Measurements from ENCODE around the gene FGF18.

FGF18 gene

DNA sequence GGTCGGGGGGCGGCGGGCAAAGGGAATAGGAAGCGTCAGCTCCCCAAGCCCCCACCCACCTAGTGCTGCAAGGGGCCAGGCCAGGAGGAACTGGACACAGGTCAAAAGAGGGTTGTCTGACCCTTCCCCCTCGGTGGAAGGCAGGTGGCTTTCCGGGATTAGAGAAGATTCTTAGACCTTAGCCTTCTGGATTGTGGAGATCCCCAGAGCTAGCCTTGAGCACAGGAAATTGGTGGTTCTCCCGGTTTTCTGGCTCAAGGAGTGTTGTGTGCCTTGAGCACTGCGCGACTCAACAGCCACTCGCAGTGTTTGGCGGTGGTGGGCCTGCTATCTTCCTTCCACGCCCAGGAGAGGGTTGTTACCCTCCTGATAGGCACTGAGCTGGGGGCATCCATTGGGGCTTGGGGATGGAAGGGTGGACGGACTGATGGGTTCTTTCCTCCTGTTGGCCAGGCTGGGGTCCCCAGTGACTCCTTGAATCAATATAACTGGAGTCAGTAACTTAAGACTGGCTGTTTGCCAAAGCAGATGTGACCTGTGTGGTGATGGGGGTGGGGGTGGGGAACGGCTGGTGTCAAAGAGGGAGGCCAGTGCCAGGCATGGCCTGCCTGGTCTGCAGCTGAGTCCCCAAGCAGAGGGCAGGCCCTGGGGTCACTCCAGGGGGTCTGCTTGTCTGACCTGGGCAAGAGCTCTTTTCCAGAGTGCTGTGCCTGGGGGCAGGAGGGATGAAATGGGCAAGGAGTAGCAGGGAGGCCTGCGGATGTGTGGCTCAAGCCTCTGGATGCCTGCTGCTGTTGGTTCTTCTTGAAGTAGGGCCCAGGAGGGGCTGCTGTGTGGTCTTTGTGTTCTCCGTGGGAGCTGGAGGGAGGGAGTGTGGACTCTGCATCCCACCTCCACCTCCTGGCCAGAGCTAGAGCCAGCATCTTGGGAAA, 2.1 kb downstream of the FGF18 start:
- in situ Hi-C loops (cut with MboI; ENCODE audit: low sequenced_read_pairs), result loop anchor here (25.0 kb wide), 1 partner anchor 491 kb away; no protein-coding TSS in a partner anchor

DNA sequence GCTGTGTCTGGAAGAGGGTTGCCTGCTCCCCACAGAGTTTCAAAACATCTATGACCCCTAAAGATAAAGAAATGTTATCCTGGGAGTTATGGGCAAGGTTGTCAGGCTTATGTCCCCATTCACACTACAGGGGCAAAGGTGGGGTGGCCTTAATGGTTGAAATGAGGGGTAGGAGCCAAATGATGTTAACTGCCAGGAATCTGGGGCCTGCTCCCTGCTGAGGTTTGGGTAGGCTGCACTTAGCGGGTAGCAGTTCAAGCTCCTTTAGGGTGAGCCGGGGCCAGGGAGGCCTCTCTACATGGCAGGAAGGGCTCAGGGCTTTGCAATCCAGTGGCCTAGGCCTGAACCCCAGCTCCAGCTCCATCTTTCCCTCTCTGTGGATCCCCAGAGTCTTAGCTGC, 3.0 kb downstream of the FGF18 start:
- in situ Hi-C loops (cut with MboI; ENCODE audit: low sequenced_read_pairs), result loop anchor here (25.0 kb wide), 1 partner anchor 490 kb away; no protein-coding TSS in a partner anchor

DNA sequence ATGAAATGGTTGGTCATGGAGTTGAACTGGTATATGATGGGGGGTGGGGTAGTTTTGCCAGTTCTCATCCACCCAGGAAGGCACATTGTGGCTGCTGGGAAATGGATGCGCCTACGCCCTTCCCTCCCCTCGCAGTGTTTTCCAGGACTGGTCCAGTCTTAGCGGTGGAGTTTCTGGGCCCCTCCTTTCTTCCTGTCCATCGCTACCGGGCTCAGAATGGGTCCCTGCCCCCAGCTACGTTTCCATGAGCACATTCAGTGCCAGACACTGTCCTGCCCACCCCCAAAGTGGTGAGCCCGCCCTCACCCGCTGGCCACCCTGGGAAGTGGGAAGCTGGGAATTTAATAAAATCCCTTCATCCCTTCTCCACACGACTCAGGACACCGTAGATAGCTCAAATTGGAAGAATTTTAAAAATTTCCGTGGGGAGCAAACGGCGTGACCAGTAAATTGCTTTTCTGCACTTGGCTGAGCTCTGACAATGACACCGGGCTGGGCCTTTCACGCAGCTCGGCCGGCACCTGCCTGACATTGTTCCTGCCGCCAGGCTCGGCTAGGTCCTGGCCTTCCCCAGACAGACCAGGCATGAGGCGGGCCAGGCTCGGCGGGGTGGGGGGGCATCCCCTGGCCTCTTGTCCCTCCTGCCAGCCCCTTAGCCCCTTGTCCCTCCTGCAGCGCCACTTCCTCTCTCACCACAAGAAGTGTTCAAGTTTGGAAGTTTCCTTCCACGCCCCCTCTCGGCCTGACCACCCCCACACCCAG, 3.6 kb downstream of the FGF18 start:
- in situ Hi-C loops (cut with MboI; ENCODE audit: low sequenced_read_pairs), result loop anchor here (25.0 kb wide), 1 partner anchor 489 kb away; no protein-coding TSS in a partner anchor

DNA sequence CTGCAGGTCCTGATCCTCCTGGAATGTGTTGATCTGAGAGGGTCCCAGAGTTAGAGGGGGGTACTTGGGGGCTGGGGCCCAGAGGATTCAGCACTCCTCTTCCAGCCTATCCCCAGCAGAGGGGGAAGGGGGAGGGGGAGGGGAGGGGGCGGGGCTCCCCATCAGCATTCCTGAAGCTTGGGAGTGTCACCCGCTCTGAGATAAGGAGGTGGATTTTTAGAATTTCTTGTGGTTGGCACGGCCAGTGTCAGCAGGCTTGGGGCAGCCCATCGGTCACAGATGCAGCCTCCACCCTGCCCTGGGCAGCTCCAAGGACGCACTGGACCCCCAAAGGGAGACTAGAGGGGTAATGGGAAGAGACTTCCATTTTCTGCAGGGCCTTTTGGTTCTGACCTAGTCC, 5.3 kb downstream of the FGF18 start:
- in situ Hi-C loops (cut with MboI; ENCODE audit: low sequenced_read_pairs), result loop anchor here (25.0 kb wide), 1 partner anchor 488 kb away; no protein-coding TSS in a partner anchor

GRCh38 chr5:171425596-171426244, 6.3 kb downstream of the FGF18 start:
- in situ Hi-C loops (cut with MboI; ENCODE audit: low sequenced_read_pairs), result no loop called here

- in situ Hi-C loops (cut with MboI; ENCODE audit: low sequenced_read_pairs), result no loop called here
Observed at GRCh38 chr5:171426266-171426665, 6.8 kb downstream of the FGF18 start.

DNA sequence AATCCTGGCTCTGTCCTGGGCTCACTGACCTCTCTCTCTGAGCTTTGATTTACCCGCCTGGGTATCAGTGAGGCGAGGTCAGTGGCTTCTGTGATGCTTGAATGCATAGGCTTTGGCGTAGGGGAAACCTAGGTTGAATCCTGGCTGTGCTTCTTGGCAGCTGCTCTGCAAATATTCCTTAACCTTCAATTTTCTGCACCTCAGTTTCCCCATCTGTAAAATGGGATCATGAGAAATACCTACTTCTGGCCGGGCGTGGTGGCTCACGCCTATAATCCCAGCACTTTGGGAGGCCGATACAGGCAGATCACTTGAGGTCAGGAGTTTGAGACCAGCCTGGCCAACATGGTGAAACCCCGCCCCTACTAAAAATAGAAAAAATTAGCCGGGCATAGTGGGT, 7.2 kb downstream of the FGF18 start:
- in situ Hi-C loops (cut with MboI; ENCODE audit: low sequenced_read_pairs), result no loop called here

DNA sequence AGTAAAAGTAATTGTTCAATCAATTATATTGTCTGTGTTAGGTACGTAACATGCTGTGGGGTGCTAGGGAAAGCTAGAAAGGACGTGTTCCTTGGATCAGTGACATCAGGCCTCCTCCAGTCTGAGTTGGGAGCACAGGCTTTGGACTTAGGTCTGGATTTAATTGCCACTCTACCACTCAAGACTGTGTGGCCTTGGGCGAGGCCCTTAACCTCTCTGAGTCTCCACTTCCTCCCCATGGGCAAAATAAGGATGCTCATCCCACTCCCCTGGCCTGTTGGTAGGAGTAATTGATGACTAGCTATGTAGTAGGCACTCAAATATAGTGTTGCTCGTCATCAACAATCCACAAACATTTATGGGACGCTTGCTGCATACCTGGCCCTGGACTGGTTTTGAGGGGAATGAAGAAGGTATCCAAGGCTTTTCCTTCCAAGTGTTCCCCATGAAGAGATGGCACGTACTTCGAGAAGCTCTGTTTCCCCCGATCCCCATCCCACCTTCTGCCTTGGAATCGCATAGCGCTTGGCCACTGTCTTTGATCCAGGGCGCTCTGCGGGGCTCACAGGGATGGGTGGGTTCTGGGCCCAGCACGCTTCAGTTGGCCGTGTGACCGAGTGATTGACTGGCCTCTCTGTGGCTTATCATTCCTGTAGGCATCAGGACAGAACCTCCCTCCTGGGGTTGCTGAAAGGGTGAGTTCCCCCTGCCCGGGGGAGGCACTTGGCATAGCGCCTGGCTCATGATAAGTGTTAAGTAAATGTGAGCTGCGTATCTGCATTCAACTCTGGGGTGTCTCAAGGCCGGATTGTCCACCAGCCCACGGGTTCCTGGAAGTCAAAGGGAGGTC, 8.1 kb downstream of the FGF18 start:
- in situ Hi-C loops (cut with MboI; ENCODE audit: low sequenced_read_pairs), result no loop called here

- in situ Hi-C loops (cut with MboI; ENCODE audit: low sequenced_read_pairs), result no loop called here
Observed at GRCh38 chr5:171428168-171428696, 8.8 kb downstream of the FGF18 start.

- in situ Hi-C loops (cut with MboI; ENCODE audit: low sequenced_read_pairs), result no loop called here
Observed at GRCh38 chr5:171428809-171429542, 9.5 kb downstream of the FGF18 start.

GRCh38 chr5:171429543-171429910, 10.1 kb downstream of the FGF18 start:
- in situ Hi-C loops (cut with MboI; ENCODE audit: low sequenced_read_pairs), result no loop called here

DNA sequence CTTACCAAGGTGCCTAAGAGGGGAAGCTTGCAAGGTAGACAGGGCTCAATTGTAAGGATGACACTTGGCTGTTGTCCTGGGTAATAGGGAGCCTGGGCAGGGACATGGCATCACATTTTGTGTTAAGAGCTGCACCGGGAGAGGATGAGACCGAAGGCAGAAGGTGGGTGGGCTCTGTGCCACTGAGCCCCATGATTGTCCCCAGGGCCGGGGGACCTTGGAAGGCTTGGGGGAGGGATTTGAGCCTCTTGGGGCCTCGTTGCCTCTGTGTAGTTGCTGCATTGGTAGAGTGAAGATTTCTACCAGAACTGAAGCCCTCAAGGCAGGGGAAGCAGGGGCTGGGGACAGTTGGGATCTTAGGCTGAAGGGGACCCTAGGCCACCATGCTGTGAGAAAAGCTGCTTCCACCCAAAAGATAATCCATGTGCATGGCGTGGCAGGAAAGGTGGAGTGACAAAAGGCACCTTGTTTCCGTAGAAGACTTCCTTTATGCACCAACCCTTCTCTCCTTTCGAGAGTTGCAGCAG, 11.9 kb downstream of the FGF18 start:
- in situ Hi-C loops (cut with MboI; ENCODE audit: low sequenced_read_pairs), result no loop called here

GRCh38 chr5:171432076-171432475, 12.6 kb downstream of the FGF18 start:
- in situ Hi-C loops (cut with MboI; ENCODE audit: low sequenced_read_pairs), result no loop called here

- in situ Hi-C loops (cut with MboI; ENCODE audit: low sequenced_read_pairs), result no loop called here
Observed at GRCh38 chr5:171432583-171433351, 13.3 kb downstream of the FGF18 start.

- in situ Hi-C loops (cut with MboI; ENCODE audit: low sequenced_read_pairs), result no loop called here
Observed at GRCh38 chr5:171433352-171433698, 13.9 kb downstream of the FGF18 start.

- in situ Hi-C loops (cut with MboI; ENCODE audit: low sequenced_read_pairs), result no loop called here
Observed at GRCh38 chr5:171433982-171434676, 14.7 kb downstream of the FGF18 start.

- in situ Hi-C loops (cut with MboI; ENCODE audit: low sequenced_read_pairs), result no loop called here
Observed at GRCh38 chr5:171434874-171435273, 15.4 kb downstream of the FGF18 start.

- in situ Hi-C loops (cut with MboI; ENCODE audit: low sequenced_read_pairs), result no loop called here
Observed at GRCh38 chr5:171435908-171436307, 16.5 kb downstream of the FGF18 start.
